ENCODE results near the gene SUPT3H.
"Not testable (repeated sequence)": the region's sequence is repeated elsewhere in the genome, so short reads cannot be mapped to it uniquely, and the experiment has no call there.

The SUPT3H gene

GRCh38 chr6:45253453-45253852, 124.3 kb downstream of the SUPT3H start:
- peak; percentile 77 for DNase-seq

GRCh38 chr6:45231660-45232059, 146.1 kb downstream of the SUPT3H start:
- no peak for DNase-seq

DNA sequence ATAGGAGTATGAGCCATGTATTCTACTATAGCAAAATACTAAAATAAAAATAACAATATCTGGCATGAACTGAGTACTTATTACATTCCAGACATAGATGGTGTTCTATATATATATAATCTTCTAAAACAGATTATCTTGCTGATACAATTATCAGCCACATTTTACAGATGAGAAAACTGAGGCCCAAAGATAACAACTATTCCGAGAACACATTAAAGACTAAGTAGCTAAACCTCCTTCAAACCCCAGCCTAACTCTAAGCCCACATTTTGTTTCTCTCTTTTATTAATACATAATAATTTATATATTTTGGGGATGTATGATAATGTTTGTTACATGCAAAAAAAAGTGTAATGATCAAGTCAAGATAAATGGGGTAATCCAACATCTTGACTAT, 148.3 kb downstream of the SUPT3H start:
- no peak for DNase-seq

GRCh38 chr6:45226081-45226480, 151.7 kb downstream of the SUPT3H start:
- no peak for DNase-seq

DNA sequence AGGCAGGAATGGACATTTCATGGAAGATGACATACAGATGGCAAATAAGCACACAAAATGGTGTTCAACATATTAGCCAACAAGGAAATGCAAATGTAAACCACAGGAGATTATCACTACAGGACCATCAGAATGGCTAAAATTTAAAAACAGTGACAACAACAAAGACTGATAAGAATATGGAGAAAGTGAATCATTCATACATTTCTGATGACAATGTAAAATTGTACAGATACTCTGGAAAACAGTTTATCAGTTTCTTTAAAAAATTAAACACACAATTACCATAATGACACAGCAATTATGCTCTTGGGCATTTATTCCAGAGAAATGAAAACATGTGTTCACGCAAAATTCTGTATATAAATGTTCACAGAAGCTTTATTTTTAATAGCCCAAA, 155.4 kb downstream of the SUPT3H start:
- DNase-seq, result no peak

DNA sequence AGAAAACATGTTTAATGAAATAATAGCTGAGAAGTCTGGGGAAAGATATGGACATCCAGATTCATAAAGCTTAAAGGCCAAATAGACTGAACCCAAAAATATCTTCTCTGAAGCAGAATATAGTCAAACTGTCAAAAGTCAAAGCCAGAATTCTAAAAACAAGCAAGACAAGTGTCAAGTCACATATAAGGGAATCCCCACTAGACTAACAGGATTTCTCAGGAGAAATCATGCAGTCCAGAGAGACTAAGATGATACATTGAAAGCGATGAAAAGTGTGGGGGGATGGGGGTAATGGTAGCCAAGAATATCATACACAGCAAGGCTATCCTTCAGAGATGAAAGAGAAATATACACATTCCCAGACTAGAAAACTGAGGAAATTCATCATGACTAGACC, 162.0 kb downstream of the SUPT3H start:
- no peak for DNase-seq

GRCh38 chr6:45212976-45213375, 164.8 kb downstream of the SUPT3H start:
- DNase-seq, result no peak

- DNase-seq, result no peak
Observed at GRCh38 chr6:45209762-45210161, 168.0 kb downstream of the SUPT3H start.

- no peak for DNase-seq
Observed at GRCh38 chr6:45206793-45207492, 170.8 kb downstream of the SUPT3H start.

DNA sequence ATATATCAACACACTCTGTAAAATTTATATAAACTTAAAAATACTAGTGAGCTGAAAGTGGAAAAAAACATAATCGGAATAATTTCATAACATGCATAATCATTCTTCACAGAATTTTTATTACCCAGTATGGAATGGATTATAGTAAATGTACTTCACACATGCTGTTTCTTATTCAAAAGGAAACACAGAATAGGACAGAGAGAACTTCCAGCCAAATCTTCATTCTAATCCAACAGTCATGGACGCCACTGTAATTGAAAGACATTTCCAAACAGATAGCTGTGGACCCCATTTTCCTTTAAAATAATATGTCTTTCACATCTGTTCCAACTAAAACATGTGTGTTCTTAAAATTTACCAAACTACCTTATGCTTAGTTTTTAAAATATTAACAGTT, 176.2 kb downstream of the SUPT3H start:
- no peak for DNase-seq

DNA sequence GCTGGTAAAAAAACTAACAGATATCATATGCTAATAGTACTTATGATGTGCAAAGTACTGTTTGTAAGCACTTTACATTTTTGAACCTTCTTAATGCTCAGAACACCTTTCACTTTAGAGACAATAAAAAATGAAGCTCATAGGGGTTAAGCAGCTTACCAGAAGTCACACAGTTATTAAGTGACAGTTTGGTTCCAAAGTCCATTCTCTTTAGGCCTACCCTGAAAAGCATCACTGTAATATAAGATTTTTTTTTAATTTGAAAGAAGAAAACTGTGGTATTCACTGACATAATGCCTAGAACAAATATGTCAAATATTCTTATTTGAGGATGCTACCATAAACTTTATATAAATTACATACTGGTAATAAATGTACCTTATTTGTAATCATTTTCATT, 177.2 kb downstream of the SUPT3H start:
- no peak for DNase-seq

DNA sequence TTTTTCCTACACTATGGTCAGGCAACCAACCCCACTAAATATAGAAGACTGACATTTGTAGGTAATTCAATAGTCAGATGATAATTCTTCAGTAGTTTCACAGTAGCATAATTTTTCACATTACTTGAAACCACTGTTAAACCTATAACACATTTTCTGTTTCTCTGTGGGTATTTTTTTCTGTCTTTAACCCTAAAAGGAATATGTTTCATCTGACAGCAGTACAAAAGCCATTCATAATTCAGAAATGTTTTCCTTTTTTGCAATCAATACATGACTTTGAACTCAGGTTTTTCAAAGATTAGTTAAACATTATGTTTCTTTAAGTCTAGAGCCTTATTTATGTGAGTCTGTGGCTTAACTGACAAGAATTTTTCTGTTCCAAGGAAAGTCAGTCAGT, 178.2 kb downstream of the SUPT3H start:
- no peak for DNase-seq

GRCh38 chr6:45196121-45196520, 181.6 kb downstream of the SUPT3H start:
- no peak for DNase-seq

- DNase-seq, result no peak
Observed at GRCh38 chr6:45195137-45195536, 182.6 kb downstream of the SUPT3H start.

DNA sequence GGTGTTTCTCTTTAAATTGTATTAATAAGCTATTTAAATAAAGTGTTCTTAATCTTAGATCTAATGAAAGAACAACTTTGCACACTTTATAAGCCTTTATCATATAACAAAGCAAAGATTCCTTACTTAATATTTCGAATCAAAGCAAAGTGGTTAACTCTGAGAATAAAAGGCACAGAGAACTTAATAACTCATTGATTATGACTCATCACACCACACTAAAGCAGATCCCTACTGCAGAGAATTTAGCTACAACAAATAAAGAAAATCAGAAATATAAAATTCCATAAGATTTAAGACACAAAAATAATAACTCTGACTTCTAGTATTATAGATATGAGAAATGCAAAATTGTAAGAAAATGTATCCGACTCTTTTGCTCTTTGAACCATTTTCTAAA, 185.2 kb downstream of the SUPT3H start:
- DNase-seq, result no peak

- DNase-seq, result no peak
Observed at GRCh38 chr6:45191414-45191813, 186.3 kb downstream of the SUPT3H start.

- DNase-seq, result no peak
Observed at GRCh38 chr6:45187836-45188235, 189.9 kb downstream of the SUPT3H start.

DNA sequence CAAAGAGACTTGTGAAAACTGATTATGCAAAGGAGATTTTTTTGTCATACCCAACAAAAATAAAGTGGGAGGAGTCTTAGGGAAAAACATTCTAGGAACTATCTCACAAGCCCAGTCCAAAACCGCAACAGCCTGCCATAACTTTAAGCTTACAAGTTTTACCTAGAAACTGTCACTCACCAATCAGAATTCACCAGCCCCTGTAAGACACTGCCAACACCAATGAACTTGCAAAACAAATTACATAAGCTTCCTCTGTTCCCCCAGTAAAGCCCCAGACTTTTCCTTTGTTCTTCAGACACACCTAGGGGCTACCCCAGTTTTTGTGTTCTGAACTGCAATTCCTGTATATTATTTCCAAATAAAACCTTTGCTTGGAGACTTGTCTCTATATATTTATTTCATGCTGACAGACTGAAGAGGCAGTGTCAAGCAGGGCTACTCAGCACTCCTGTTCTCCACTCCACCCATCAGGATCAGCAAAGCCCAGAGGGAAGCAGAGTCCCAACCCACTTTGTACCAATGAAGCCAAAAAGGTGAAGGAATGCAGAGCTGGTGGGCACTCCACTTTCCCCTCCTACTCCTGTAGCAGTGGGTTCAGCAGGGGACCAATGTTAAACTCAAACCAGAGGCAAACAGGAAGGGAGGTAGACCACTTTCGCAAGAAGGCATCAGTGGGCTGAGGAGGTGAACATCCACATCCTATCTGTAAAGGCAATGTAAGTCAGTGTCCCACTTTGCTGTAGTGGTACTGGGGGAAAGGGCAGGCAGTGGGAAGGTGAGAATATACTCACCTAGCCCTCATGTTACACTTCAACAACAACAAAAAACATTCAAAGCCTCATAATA, 192.1 kb downstream of the SUPT3H start:
- no peak for DNase-seq

DNA sequence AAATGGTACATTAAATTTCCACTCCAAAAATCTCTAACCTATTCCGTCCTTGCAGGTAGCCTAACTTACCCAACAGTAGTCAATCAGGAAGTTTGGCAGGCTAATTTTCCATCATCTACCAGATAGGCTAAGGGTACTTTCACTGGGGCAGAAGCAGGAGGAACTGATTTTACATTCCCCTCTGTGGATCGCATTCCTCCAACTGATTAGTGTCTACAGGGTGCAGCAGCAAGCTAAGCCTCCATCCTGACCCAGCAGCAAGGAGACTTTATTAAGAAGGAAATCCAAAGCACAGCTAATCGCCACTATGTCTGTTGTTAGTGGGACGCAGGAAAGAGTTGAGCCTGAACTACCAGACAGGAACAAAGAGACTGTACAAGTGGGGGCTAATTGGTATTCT, 192.8 kb downstream of the SUPT3H start:
- no peak for DNase-seq

DNA sequence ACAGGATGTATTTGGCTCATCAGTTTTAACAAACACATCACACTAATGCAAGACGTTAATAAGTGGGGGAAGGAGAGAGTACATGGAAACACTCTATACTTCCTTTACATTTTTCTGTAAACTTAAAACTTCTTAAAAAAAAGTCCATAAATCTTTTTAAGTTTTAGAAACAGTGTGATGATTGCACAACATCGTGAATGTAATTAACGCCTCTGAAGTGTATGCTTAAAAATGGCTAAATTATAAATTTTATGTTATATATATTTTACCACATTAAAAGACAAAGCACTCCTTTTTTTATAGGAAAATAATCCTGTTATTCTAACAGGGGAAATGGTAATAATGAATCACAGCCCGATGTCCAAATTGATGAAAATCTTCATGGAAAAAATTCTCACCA, 193.7 kb downstream of the SUPT3H start:
- DNase-seq, result no peak

GRCh38 chr6:45176373-45176772, 201.4 kb downstream of the SUPT3H start:
- not testable (repeated sequence) for DNase-seq

GRCh38 chr6:45175272-45175671, 202.5 kb downstream of the SUPT3H start:
- no peak for DNase-seq

GRCh38 chr6:45174045-45174444, 203.7 kb downstream of the SUPT3H start:
- no peak for DNase-seq

DNA sequence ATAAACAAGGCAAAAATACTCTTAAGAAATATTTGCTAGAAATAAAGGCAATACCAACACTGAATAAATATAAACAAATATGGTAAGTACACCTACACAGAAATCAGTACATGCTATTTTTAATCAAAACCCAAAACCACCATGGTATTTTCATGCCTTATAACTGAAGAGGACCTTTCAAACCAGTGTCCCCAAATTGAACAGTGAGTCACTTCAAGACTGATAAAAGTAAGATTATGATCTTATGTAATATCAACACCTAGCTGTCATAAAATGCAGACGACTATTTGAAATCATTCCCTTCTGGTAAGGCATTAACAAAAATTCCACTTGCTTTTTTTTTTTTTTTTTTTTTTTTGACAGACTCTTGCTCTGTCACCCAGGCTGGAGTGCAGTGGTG, 206.4 kb downstream of the SUPT3H start:
- DNase-seq, result no peak

DNA sequence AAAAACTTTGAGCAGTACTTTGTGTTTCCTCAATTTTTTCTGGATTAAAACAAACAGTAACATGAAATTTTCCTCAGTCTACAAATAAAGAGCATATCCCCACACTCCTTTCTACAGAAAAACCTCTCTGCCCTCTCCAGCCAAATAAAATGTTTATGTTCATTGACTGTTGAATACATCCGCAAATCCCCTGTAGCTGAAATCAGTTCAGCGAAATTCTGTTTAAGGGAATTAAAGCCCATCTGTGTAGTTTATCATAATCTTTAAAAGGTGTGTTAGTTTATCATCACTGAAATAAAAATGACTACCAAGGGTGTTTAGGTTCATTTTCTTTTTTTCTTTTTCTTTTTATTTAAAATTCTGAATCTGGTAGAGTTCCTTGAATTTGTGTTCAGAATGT, 207.4 kb downstream of the SUPT3H start:
- no peak for DNase-seq
